Activated CD8-positive, alpha-beta memory T cell treated with anti-CD3 and anti-CD28 coated beads, Interleukin-2, amount 50 U/mL, for 1 hour (primary cell): ENCODE data around the gene GNA15.
"Not testable (repeated sequence)": the region's sequence is repeated elsewhere in the genome, so short reads cannot be mapped to it uniquely, and the experiment has no call there.

Experiments used
- DNase-seq: peaks from one replicate; pipeline ENCODE4 v3.0.0-alpha.2; 2020; ENCODE audit errors: extremely low read depth

The GNA15 gene

DNA sequence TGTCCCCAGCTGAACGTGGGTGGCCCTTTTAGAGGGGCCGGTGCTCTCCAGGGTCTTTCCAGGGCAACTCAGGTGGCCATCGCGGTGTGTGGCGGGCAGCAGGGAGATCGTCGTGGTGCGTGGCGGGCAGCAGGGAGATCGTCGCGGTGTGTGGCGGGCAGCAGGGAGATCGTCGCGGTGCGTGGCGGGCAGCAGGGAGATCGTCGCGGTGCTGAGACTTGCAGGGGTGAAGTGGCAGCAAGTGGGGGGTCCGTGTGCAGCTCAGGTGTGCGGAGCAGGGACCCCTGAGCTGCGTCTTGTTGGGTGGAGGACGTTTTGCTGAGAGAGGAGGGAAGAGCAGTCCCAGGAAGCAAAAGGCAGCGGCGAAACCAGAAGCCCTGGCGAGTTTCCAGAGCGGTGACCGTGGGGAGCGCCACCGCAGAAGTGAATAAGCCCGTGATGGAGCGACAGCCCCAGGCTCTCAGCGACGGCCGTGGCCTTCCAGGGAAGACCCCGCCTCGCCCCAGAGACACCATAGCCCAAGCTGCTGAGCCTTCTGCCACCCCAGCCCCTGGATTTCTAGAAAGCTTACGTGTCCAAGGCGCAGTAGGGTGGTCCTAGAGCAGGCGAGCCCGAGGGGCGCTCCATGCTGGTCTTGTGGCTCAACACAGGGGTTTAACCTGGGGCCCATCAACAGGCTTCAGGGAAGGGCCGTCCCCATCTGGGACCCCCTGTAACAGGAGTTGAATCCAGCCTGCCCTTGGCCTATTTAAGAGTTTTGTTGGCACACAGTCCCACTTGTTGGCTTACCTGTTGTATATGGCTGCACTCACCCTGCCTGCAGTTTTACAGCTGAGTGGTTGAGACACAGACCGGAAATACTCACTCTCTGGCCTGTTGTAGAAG is 55.3 kb downstream of the GNA15 start:
- DNase-seq, result no peak

DNA sequence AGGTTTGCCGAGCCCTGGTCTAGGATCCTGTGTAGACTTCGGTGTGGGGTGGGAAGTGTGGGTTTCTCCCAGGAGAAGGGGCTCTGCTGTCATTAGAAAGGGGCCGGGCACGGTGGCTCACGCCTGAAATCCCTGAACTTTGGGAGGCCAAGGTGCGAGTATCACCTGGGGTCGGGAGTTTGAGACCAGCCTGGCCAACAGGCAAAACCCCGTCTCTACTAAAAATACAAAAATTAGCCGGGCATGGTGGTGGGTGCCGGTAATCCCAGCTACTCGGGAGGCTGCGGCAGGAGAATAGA is 55.9 kb downstream of the GNA15 start:
- DNase-seq, result not testable (repeated sequence)

DNA sequence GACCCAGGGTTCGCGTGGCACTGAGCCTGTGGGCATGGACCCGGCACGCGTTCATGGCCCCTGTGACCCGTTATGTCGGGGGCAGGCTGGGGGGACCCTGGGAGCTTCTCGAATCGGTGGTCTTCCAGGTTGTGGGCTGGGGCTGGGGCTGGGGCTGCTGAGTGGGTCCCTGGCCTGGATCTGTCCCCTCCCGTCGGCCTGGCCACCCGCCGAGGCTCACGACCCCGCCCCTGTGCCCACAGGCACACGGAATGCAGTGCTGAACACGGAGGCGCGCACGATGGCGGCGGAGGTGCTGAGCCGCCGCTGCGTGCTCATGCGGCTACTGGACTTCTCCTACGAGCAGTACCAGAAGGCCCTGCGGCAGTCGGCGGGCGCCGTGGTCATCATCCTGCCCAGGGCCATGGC is 56.4 kb downstream of the GNA15 start:
- no peak for DNase-seq

DNA sequence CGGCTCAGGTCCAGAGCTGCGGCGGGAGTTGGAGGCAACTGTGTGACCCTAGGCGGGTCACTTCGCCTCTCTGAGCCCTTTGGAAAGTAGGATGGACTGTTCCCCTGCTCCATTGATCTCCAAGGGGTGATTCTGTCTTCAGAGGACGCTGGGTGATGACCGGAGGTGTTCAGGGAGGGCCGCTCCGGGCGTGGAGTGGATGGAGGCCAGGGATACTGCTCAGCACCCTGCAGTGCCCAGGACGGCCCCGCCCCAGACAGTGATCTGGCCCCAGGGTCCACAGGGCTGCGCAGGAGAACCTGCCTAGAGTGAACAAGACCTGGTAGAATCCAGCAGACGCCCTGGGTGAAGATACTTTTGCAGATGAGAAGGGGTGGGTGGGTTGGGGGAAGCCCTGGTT is 56.9 kb downstream of the GNA15 start:
- no peak for DNase-seq

DNA sequence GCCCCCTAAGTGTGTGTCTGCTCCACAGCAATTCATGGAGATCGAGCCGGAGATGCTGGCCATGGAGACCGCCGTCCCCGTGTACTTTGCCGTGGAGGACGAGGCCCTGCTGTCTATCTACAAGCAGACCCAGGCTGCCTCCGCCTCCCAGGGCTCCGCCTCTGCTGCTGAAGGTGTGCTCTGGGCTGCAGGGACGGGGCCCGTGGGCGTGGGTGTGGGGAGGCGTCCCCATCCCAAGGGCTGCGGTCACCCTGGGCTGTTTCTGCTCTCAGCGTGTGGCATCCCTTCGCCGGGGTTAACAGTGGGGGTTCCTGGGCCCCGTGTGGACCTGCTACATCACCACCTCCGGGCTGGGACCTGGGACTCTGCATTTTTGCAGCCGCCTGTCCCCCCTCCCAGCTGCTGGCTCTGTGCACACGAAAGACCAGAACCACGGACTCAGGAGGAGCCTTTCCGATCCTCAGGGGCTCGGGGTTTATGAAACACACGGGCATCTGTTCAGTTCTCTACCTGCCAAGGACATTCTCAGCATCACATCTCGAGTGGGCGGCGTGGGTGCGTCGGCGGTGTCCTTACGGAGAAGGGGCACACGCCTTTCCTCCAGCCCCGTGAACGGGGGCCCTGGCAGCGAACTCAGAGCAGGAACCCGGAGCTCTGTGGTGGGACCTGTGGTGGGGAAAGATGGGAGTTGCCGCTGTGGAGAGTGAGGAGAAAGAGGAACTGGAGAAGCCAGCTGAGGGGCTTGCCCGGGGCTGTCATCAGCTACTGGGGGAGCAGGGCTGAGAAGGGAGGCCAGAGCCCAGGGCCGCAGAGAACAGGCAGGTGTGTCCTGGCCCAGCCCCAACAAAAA is 57.6 kb downstream of the GNA15 start:
- DNase-seq, result no peak

DNA sequence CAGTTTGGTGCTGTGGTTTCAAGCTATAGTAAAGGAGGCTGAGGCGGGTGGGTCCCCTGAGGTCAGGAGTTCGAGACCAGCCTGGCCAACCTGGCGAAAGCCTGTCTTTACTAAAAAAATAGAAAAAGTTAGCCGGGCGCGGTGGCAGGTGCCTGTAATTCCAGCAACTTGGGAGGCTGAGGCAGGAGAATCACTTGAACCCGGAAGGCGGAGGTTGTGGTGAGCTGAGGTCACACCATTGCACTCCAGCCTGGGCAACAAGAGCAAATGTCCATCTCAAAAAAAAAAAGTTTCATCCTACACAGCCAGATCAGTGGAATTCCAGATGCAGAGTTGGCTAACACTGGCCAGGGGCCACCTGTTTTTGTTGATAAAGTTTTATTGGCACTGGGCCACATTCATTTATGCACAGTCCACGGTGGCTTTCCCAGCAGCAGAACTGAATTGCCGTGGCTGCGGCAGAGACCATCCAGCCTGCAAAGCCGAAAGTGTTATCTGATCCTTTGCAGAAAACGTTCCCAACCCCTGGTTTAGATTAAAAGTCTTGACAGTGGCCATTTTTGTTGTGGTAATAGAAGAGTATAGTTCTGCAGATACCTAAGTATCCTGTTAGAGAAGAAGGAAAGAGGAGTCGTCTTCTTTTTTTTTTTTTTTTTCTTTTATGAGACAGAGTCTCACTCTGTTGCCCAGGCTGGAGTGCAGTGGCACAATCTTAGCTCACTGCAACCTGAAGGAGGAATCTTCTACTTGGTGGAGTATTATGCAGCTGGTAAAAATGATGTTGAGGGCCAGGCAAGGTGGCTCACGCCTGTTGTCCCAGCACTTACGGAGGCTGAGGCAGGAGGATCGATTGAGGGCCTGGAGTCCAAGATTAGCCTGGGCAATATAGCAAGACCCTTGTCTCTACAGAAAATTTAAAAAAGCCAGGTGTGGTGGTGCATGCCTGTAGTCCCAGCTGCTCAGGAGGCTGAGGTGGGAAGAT is 58.6 kb downstream of the GNA15 start:
- DNase-seq, result no peak

DNA sequence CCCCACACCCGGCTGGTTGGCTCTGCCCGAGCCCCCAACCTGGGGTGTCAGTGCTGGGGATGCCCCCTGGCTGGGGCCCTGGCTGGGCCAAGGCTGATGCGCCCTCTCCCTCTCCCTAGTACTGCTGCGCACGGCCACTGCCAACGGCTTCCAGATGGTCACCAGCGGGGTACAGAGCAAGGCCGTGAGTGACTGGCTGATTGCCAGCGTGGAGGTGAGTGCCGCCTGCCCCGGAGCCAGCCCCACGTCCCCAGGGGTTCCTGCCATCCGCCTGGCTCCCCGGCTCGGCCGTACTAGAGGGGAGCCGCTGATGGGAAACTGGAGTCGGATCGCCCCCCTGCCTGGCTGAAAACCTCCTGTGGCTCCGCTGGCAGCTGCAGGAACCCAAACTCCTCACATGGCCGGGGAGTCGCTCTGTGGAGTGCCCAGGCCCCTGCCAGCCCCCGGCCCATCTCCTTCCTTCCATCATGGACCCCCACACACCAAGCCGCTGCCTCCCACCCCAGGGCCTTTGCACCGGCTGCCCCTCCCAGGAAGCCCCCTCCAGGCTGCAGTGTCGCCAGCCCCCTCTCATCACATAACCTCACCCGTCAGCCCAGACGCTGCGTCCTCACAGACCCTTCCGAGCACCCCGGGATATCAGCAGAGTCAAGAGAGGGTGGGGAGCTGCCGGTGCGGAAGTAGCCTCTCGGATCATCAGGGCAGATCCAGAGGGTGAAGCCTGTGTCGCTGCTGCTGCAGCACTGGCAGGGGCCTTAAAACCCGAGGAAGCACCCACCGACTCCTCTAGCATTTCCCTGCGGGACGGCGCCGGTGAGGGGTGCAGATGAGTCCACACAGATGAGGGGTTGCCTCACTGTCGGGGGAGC is 60.5 kb downstream of the GNA15 start:
- DNase-seq, result no peak

DNA sequence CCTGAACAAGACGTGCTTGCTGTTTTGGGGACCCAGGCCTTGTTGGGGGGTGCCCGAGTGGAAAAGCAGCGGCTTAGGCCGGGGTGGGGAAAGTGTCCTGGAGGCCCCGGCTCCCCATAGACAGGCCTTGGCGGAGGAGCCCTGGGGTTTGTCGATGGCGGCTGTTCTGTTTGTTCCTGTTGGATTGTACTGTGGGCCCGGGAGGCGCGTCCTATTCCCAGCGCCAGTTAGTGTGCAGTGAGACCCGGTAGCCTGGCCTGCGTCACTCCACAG is 61.0 kb downstream of the GNA15 start:
- DNase-seq, result no peak

DNA sequence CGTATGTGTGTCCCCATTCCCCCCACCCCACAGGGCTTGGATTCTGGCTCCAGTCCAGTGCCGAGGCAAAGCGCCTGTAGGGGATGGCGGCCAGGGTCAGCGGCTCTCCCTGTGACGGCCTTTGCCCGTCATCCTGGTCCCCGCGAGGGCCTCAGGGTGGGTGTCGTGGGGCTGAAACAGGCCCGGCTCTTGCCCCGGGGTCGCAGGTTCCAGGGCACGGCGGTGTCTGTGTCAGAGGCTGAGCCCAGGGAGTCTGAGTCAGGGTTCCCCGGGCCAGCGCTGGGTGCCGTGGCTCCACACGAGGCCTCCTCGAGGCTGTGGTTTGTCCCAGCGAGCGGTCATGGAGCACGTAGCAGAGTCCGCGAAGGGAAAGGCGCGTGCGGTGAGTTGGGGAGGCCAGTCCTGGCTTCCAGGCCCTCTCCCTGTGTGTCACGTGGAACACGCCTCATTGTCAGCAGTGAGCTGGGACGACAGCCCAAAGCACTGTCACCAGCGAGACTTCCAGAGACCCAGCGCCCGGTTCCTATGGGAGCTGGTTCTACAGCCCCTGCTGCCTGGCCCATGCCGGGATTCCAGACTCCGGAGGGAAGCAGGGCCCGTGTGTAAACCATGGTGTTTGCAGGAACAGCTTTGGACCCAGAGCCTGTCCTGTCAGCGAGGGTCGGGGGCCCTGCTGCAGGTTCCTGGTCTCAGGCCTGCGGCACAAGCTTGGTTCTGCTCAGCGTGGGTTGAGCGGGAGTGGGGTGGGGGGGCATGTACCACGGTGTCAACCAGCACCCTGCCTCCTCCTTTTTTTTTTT is 63.3 kb downstream of the GNA15 start:
- DNase-seq, result no peak

DNA sequence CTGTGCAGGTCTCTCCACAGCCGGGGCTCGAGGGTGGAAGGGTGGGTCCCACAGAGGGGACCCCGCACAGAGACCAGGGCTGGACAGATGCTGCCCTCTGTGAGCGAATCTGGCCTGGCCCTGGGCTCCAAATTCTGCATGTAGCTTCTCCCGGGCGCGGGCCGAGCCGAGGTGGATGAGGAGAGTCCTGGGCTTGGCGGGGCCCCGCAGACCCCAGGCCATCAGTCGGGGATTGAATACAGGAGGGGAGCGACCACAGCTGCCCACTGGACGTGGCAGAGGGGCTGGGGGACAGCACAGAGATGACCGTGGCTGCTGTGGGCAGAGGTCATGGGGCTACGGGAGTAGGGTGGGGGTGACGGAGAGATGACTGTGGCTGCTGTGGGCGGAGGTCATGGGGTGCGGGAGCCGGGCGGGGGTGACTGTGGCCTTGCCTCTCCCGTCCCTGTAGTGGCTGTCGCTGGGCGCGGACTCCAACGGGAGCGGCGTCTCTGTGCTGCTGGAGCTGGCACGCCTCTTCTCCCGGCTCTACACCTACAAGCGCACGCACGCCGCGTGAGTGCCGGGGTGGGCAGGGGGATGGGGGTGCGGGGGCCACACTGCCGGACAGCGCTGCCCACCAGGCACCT is 65.4 kb downstream of the GNA15 start:
- no peak for DNase-seq

DNA sequence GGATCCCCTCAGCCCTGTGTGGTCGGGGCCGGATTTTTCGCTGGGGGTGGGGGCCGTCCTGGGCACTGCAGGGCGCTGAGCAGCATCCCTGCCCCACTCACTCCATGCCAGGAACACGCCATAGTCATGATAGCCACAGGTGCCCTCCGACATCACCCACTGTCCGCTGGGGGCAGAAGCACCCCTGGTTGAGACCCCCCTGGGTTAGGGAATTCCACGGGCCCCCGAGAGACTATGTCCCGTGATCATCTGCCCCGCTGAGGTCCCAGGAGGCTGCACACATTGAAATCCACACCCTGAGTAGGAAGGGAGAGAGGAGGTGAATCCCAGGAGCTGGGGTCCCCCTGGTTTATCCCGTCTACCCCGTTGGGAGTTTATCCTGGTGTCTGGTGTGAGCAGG is 66.1 kb downstream of the GNA15 start:
- DNase-seq, result no peak

DNA sequence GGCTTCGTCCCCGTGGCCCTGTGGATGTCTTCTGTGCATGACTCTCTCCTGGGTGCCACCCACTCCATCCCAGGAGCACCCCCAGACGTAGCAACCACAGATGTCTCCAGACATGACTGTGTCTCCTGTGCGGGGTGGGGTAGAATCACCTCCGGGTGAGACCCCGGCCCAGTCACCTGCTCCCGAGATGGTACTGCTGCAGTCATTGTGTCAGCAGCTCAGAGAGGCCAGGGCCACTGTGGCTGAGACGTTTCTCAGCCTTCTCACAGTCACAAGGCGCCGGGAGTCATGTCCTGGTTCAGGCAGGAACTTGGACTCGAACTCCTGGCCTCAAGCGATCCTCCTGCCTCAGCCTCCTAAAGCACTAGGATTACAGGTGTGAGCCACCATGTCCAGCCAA is 66.5 kb downstream of the GNA15 start:
- DNase-seq, result no peak

DNA sequence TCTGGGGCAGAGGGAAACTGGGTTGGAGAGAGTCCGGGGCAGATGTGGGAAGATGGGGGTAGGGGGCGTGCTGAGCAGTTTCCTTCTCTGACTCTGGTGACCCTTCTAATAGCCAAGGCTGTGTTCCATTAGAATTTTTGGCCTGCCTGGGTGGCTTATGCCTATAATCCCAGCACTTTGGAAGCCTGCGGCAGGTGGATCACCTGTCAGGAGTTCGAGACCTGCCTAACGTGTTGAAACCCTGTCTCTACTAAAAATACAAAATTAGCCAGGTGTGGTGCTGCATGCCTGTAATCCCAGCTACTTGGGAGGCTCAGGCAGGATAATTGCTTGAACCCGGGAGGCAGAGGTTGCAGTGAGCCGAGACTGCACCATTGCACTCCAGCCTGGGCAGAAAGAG is 67.1 kb downstream of the GNA15 start:
- not testable (repeated sequence) for DNase-seq

DNA sequence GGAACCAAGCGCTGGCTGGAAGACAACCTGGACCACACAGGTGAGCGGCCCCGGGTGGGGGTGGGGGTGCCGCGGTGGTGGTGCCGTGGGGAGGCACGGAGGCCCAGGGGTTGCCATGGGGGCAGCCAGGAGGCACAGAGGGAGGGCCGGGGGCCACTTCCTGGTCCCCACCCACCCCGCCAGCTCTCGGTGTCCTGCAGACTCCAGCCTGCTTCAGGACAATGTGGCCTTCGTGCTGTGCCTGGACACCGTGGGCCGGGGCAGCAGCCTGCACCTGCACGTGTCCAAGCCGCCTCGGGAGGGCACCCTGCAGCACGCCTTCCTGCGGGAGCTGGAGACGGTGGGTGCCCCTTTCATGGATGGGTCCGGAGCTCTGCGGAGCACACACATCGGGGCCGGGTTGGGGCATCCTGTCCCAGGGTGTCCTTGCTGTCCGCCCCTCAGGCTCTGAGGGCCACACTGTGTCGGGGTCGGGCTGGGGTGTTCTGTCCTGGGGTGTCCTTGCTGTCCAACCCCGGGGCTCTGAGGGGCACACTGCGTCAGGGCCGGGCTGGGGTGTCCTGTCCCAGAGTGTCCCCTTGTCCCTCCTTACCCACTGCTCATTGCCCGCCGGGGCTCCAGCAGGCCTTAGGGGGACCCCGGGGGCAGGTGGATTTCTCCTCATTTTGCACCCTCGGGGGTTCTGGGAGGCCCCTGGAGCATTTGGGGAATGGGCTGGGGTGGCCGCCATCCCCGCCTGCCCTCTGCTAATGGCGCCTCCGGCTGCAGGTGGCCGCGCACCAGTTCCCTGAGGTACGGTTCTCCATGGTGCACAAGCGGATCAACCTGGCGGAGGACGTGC is 68.2 kb downstream of the GNA15 start:
- no peak for DNase-seq

DNA sequence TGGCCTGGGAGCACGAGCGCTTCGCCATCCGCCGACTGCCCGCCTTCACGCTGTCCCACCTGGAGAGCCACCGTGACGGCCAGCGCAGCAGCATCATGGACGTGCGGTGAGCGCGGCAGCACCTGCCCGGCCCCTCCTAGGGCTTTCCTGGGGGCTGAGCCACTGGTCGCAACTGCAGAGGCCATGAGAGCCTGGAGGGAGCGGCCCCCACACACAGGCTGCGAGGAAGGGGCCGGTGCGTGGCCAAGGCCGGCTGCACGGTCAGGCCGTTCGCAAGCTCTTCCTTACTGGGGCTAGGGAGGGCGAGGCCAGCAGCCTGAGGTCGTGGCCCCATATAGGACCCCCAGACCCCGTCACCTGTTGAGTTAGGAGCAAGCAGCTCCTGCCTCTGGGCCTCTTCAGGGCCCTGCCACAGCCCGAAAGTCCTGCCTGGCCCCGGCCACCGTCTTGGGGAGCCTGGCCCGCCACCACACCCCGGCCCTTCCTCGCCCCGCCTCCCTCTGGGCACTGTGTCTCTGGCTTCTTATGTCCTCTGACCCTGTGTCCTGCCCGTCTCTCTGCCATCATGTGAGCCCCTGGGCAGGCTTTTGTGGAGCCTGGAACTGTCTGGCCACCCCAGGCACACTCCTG is 68.9 kb downstream of the GNA15 start:
- DNase-seq, result no peak

DNA sequence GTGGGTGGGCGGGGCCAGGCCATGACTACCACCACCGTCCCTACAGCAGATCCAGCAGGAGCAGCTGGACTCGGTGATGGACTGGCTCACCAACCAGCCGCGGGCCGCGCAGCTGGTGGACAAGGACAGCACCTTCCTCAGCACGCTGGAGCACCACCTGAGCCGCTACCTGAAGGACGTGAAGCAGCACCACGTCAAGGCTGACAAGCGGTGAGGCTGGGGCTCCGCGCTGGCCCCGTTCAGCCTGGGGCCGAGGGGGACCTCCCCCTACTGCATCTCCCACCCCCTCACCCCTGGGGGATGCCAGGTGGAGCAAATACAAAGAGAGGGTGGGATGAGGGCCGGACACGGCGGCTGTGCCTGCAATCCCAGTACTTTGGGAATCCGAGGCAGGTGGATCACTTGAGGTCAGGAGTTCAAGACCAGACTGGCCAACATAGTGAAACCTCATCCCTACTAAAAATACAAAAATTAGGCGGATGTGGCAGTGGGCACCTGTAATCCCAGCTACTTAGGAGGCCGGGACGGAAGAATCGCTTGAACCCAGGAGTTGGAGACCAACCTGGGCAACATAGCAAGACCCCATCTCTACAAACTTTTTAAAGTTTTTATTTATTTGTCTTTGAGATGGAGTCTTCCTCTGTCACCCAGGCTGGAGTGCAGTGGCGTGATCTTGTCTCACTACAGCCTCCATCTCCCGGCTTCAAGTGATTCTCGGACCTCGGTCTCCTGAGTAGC is 70.6 kb downstream of the GNA15 start:
- no peak for DNase-seq

DNA sequence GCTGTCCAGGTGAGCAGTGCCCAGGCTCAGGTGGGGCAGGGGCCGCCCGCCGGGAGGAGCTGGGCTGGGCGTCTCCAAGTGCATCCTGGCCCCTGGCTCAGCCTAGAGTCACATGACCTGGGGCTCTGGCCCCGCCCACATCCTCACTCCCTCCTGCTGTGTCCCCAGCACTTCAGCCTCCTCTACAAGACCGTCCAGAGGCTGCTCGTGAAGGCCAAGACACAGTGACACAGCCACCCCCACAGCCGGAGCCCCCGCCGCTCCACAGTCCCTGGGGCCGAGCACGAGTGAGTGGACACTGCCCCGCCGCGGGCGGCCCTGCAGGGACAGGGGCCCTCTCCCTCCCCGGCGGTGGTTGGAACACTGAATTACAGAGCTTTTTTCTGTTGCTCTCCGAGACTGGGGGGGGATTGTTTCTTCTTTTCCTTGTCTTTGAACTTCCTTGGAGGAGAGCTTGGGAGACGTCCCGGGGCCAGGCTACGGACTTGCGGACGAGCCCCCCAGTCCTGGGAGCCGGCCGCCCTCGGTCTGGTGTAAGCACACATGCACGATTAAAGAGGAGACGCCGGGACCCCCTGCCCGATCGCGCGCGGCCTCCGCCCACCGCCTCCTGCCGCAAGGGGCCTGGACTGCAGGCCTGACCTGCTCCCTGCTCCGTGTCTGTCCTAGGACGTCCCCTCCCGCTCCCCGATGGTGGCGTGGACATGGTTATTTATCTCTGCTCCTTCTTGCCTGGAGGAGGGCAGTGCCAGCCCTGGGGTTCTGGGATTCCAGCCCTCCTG is 71.8 kb downstream of the GNA15 start:
- no peak for DNase-seq
